ENCODE measurements around the gene SORBS1. TPM values are rescaled to one million over a fixed set of nuclear protein-coding genes. Genes with fewer than 3 reads are reported as not detected.

Gene SORBS1
- total RNA-seq, 4 donors from 2014 or later, result 120 to 1,051 (median 449) TPM

DNA sequence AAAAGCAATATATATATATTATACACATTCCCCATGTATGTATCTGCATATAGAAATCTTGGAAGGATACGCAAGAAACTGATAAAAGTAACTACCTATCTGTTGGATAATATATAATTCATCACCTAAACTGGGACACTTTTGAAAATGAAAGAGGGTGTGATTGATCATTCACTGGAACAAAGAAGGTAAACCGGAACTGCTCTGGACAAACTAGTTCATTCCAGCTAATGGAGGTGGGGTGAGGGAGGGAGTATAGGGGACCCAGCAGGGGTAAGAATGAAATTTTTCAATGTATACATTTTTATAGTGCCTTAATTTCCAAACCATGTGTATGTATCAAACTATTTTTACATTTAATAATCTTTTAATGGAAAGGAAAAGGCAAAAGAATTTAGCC lies 25.6 kb downstream of the SORBS1 start:
- TF ChIP-seq, protein P1, sequence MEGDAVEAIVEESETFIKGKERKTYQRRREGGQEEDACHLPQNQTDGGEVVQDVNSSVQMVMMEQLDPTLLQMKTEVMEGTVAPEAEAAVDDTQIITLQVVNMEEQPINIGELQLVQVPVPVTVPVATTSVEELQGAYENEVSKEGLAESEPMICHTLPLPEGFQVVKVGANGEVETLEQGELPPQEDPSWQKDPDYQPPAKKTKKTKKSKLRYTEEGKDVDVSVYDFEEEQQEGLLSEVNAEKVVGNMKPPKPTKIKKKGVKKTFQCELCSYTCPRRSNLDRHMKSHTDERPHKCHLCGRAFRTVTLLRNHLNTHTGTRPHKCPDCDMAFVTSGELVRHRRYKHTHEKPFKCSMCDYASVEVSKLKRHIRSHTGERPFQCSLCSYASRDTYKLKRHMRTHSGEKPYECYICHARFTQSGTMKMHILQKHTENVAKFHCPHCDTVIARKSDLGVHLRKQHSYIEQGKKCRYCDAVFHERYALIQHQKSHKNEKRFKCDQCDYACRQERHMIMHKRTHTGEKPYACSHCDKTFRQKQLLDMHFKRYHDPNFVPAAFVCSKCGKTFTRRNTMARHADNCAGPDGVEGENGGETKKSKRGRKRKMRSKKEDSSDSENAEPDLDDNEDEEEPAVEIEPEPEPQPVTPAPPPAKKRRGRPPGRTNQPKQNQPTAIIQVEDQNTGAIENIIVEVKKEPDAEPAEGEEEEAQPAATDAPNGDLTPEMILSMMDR (IDR thresholded peaks at IDR 0.05), result no peak
- ATAC-seq (ENCODE audit: low FRiP score) (no peak), DNase-seq (ENCODE audit: low spot score) (no peak)

DNA sequence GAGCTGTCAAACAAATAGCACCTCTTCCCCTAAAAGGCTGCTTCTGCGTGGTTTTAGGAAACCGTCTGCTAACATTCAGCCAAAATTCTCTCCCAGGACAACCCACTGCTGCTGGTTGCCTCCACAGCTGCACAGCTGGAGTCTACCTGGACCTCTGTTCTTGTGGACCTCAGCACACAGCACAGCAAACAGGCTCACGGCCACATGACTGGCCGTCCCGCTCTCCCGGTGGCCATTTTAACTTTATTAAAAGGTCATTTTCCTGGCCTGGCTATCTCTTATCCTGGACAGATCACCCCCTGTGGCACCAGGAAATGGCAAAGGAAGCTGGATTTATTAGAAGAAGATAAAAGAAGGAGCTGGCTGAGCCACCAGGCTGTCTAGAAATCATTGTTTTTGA lies 27.6 kb downstream of the SORBS1 start:
- DNase-seq (ENCODE audit: low spot score) (no peak), ATAC-seq (ENCODE audit: low FRiP score) (no peak)
- TF ChIP-seq, protein P1 (IDR thresholded peaks at IDR 0.05), result no peak

DNA sequence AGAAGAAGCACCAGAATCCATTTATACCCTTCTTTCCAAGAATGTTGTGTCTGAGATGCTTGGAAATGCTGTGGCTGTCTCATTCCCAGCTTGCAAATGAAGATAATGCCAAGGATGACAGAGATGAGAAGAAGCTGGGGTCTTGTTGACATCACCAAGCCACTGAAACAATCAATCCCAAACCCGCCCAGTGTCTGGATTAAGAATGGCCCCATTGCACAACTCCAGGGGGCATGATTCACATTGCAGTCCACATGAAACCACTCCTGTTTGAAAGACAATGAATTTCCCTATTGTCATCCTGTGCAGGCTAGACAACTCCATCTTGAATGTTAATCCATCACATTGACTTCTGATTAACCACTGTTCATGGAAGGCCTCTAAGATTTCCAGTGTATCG lies 28.6 kb downstream of the SORBS1 start:
- no peak for ATAC-seq (ENCODE audit: low FRiP score)
- no peak for DNase-seq (ENCODE audit: low spot score)
- TF ChIP-seq, protein P1 (IDR thresholded peaks at IDR 0.05), result no peak

GRCh38 chr10:95531994-95532399 lies 29.2 kb downstream of the SORBS1 start:
- ATAC-seq (ENCODE audit: low FRiP score), result no peak
- no peak for DNase-seq (ENCODE audit: low spot score)
- TF ChIP-seq, protein P1 (IDR thresholded peaks at IDR 0.05), result no peak

- ATAC-seq (ENCODE audit: low FRiP score) (no peak), DNase-seq (ENCODE audit: low spot score) (no peak)
- TF ChIP-seq, protein P1 (IDR thresholded peaks at IDR 0.05), result no peak
These were observed 29.9 kb downstream of the SORBS1 start for GRCh38 chr10:95531058-95531809.

DNA sequence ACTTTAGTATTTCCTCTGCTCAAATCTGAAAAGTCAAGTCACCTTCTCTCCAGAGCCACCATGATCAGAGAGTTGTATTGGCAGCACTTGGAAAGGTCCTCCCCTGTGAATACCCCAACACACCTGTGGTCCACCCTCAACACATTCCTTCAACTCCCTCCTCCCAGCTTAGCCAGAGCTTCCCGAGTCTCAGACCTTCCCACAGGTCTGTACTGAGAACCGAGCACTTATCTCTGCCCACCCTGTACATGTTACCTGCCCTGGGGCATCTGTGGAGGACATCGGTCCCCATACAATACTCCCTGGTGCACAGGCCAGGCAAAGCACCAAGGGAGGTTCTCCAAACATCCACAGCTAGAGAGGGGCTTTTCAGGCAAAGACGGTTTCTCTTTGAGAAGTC lies 30.6 kb downstream of the SORBS1 start:
- TF ChIP-seq, protein P1 (IDR thresholded peaks at IDR 0.05), result no peak
- ATAC-seq (ENCODE audit: low FRiP score), result no peak
- no peak for DNase-seq (ENCODE audit: low spot score)

DNA sequence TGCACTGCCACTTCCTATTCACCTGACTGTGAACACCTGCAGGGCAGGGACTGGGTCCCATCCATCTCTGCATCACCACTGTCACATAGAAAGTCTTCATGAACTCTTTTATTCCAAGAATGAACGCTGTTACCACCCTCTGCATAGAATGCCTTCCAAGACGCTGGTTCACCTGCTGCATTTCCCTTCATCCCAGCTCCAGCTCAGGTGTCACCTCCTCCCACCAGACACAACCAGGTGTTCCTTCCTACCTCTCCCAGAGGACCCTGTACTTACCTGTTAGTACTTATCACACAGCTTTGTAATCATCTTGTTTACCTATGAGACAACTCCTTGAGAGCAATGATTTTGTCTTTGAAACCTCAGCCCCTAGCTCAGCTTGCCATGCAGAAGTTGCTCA lies 31.1 kb downstream of the SORBS1 start:
- no peak for DNase-seq (ENCODE audit: low spot score)
- TF ChIP-seq, protein P1 (IDR thresholded peaks at IDR 0.05), result no peak

More for the DNA sequence above, 31.1 kb downstream of the SORBS1 start:
- no peak for ATAC-seq (ENCODE audit: low FRiP score)

All from omental fat pad (tissue), 4 donors.